ENCODE results near the gene TDRD10.
"Not testable (repeated sequence)": the region's sequence is repeated elsewhere in the genome, so short reads cannot be mapped to it uniquely, and the experiment has no call there.

Gene TDRD10

GRCh38 chr1:154517661-154518060 lies 15.6 kb downstream of the TDRD10 start:
- DNase-seq (ENCODE audit: low spot score): no peak

GRCh38 chr1:154519591-154519991 lies 17.6 kb downstream of the TDRD10 start:
- no peak for DNase-seq (ENCODE audit: low spot score)

- no peak for DNase-seq (ENCODE audit: low spot score)
Measured at GRCh38 chr1:154520333-154520732, 18.3 kb downstream of the TDRD10 start.

GRCh38 chr1:154521695-154522094 lies 19.7 kb downstream of the TDRD10 start:
- DNase-seq (ENCODE audit: low spot score): no peak

- DNase-seq (ENCODE audit: low spot score): no peak
Measured at GRCh38 chr1:154524881-154525280, 22.9 kb downstream of the TDRD10 start.

GRCh38 chr1:154527192-154527591 lies 25.2 kb downstream of the TDRD10 start:
- no peak for DNase-seq (ENCODE audit: low spot score)

GRCh38 chr1:154529308-154529707 lies 27.3 kb downstream of the TDRD10 start:
- no peak for DNase-seq (ENCODE audit: low spot score)

- DNase-seq (ENCODE audit: low spot score): not testable (repeated sequence)
Measured at GRCh38 chr1:154531950-154532349, 29.9 kb downstream of the TDRD10 start.

- DNase-seq (ENCODE audit: low spot score): no peak
Measured at GRCh38 chr1:154533952-154534844, 32.2 kb downstream of the TDRD10 start.

GRCh38 chr1:154536570-154536969 lies 34.6 kb downstream of the TDRD10 start:
- DNase-seq (ENCODE audit: low spot score): no peak

GRCh38 chr1:154539486-154540483 lies 37.8 kb downstream of the TDRD10 start:
- no peak for DNase-seq (ENCODE audit: low spot score)

- DNase-seq (ENCODE audit: low spot score): no peak
Measured at GRCh38 chr1:154541231-154541630, 39.2 kb downstream of the TDRD10 start.

- peak; percentile 72 for DNase-seq (ENCODE audit: low spot score)
Measured at GRCh38 chr1:154546264-154547063, 44.4 kb downstream of the TDRD10 start.

- no peak for DNase-seq (ENCODE audit: low spot score)
Measured at GRCh38 chr1:154547105-154547732, 45.2 kb downstream of the TDRD10 start.

- no peak for DNase-seq (ENCODE audit: low spot score)
Measured at GRCh38 chr1:154548028-154548427, 46.0 kb downstream of the TDRD10 start.

- DNase-seq (ENCODE audit: low spot score): no peak
Measured at GRCh38 chr1:154549202-154549770, 47.3 kb downstream of the TDRD10 start.

- no peak for DNase-seq (ENCODE audit: low spot score)
Measured at GRCh38 chr1:154550070-154550469, 48.1 kb downstream of the TDRD10 start.

GRCh38 chr1:154550657-154551056 lies 48.6 kb downstream of the TDRD10 start:
- DNase-seq (ENCODE audit: low spot score): no peak

- no peak for DNase-seq (ENCODE audit: low spot score)
Measured at GRCh38 chr1:154551474-154551873, 49.5 kb downstream of the TDRD10 start.

GRCh38 chr1:154552036-154552435 lies 50.0 kb downstream of the TDRD10 start:
- DNase-seq (ENCODE audit: low spot score): no peak

All from Ammon's horn (tissue), 1 donor.